OCI-LY3 (cell line): Measurements from ENCODE around the gene CNP.
A peak's percentile ranks its signal among the peaks of the same experiment; 100 is the strongest.
"Not testable (repeated sequence)": the region's sequence is repeated elsewhere in the genome, so short reads cannot be mapped to it uniquely, and the experiment has no call there.

Source experiments
- H2AFZ ChIP-seq: fragments of 200-600, 300-600 bp; shearing (Covaris generic); 2 replicates; pipeline ENCODE4 v1.6.0; 2014; ENCODE audit warnings: antibody characterized with exemption, low read depth, low read length
- H3K27ac ChIP-seq: fragments of 200-600, 300-600 bp; sonication (generic); 2 replicates; pipeline ENCODE4 v1.5.1; 2014; ENCODE audit warnings: mild to moderate bottlenecking, low read length, moderate library complexity, mixed read lengths
- H3K27me3 ChIP-seq: fragments of 200-600, 300-600 bp; sonication (generic); 2 replicates; pipeline ENCODE4 v1.6.1; 2014; ENCODE audit warnings: low read depth, low read length, mixed read lengths
- H3K36me3 ChIP-seq: fragments of 200-600, 300-600 bp; sonication (generic); replicated peaks from 2 replicates; pipeline ENCODE3; 2014; ENCODE audit warnings: low read depth, low read length, mixed read lengths
- H3K4me1 ChIP-seq: fragments of 300-600, 200-600 bp; sonication (generic); 2 replicates; pipeline ENCODE4 v1.6.1; 2014; ENCODE audit warnings: low read length, mixed read lengths
- H3K4me2 ChIP-seq: fragments of 200-600, 300-600 bp; sonication (generic); 2 replicates; pipeline ENCODE4 v1.6.1; 2014; ENCODE audit warnings: low read length, mixed read lengths
- H3K4me3 ChIP-seq: fragments of 300-600, 200-600 bp; sonication (generic); 2 replicates; pipeline ENCODE4 v1.5.1; 2014; ENCODE audit warnings: antibody characterized with exemption, mild to moderate bottlenecking, low read length, moderate library complexity
- H3K79me2 ChIP-seq: fragments of 300-600, 200-600 bp; shearing (Covaris generic); 2 replicates; pipeline ENCODE4 v1.6.1; 2014; ENCODE audit warnings: mild to moderate bottlenecking, low read length, mixed read lengths
- H3K9ac ChIP-seq: fragments of 300-600, 200-600 bp; shearing (Covaris generic); 2 replicates; pipeline ENCODE4 v1.6.0; 2014; ENCODE audit warnings: mild to moderate bottlenecking, low read length, moderate library complexity
- H3K9me3 ChIP-seq: fragments of 200-600, 300-600 bp; shearing (Covaris generic); 2 replicates; pipeline ENCODE4 v1.6.1; 2014; ENCODE audit warnings: low read length, mixed read lengths; ENCODE audit not compliant: insufficient read depth
- H4K20me1 ChIP-seq: fragments of 200-600, 300-600 bp; sonication (generic); 2 replicates; pipeline ENCODE4 v1.6.1; 2016; ENCODE audit warnings: low read length, mixed read lengths; ENCODE audit not compliant: insufficient read depth
- EZH2phosphoT487 ChIP-seq: fragments of 200-600 bp; shearing (Covaris generic); IDR thresholded peaks from 2 replicates; pipeline ENCODE4 v1.6.1; 2018; ENCODE audit warnings: antibody characterized with exemption, mixed run types, low read depth
- TF ChIP-seq, protein P1 (sequence below): fragments of 200-600, 300-600 bp; sonication (generic); IDR thresholded peaks from 2 replicates; pipeline ENCODE4 v1.5.1; 2014; ENCODE audit warnings: antibody characterized with exemption, low read length, low read depth

Gene CNP

DNA sequence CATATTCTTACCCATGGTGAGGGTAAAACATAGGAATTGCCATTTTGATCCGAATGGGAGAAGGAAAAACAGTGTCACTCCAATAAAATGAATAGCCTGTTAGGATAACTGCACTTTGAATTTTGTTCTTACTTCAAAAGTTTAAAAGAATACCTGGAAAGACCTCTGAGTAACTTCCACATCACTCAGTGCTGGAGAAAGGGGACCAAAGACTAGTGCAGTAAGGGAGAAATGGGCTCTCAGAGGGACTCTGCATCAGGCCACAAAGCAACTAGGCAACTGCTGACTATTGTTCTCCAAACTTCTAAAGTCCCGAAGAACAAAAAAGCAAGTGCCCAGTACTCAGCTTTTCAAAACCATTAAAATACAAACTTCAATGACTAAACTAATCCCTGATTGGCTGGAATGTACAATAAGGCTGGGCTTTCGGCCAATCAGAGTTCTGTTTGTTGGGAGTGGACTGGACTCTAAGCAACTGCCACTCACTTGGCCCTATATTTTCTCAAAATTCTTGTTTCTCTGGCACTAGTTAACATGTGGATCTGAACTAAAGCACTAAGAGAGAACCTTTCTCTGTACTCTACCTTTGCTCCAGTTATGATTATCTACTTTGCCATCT is 44.4 kb downstream of the CNP start:
- Histone ChIP-seq H3K4me3 (no peak overlapping the region), H3K36me3 (peaks cover 12% of the 10 kb centered on the region), H4K20me1 (peaks cover 52% of the 10 kb centered on the region), H3K9me3 (no peaks in the 10 kb centered on the region), H3K4me2 (no peak overlapping the region), H3K79me2 (peaks cover 98% of the 10 kb centered on the region), H3K27ac (no peak overlapping the region), H2AFZ (no peak overlapping the region), H3K4me1 (peaks cover 17% of the 10 kb centered on the region), H3K9ac (no peak overlapping the region), H3K27me3 (no peaks in the 10 kb centered on the region)
- TF ChIP-seq, protein P1, sequence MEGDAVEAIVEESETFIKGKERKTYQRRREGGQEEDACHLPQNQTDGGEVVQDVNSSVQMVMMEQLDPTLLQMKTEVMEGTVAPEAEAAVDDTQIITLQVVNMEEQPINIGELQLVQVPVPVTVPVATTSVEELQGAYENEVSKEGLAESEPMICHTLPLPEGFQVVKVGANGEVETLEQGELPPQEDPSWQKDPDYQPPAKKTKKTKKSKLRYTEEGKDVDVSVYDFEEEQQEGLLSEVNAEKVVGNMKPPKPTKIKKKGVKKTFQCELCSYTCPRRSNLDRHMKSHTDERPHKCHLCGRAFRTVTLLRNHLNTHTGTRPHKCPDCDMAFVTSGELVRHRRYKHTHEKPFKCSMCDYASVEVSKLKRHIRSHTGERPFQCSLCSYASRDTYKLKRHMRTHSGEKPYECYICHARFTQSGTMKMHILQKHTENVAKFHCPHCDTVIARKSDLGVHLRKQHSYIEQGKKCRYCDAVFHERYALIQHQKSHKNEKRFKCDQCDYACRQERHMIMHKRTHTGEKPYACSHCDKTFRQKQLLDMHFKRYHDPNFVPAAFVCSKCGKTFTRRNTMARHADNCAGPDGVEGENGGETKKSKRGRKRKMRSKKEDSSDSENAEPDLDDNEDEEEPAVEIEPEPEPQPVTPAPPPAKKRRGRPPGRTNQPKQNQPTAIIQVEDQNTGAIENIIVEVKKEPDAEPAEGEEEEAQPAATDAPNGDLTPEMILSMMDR = no peak
- no peak for TF ChIP-seq EZH2phosphoT487

GRCh38 chr17:42012363-42012762 is 45.8 kb downstream of the CNP start:
- H3K36me3 ChIP-seq, H3K4me3 ChIP-seq, H3K4me2 ChIP-seq, H3K27ac ChIP-seq, H3K9me3 ChIP-seq, H3K9ac ChIP-seq, H2AFZ ChIP-seq, H3K27me3 ChIP-seq: not testable (repeated sequence)
- peaks cover 19% of the 10 kb centered on the region for H3K4me1 ChIP-seq
- peaks cover 96% of the 10 kb centered on the region for H3K79me2 ChIP-seq
- peaks cover 48% of the 10 kb centered on the region for H4K20me1 ChIP-seq

DNA sequence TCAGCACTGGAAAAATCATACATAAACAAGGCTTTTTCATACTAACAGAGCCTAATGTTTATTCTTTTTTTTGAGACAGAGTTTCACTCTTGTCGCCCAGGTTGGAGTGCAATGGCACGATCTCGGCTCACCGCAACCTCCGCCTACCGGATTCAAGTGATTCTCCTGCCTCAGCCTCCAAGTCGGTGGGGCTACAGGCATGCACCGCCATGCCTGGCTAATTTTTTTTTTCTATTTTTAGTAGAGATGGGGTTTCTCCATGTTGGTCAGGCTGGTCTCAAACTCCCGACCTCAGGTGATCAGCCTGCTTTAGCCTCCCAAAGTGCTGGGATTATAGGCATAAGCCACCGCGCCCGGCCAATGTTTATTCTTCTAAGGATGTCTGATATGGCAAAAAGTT is 47.1 kb downstream of the CNP start:
- Histone ChIP-seq H3K79me2 (peaks cover 95% of the 10 kb centered on the region), H4K20me1 (peaks cover 44% of the 10 kb centered on the region), H3K4me1 (peaks cover 25% of the 10 kb centered on the region)
- not testable (repeated sequence) for H3K4me3 ChIP-seq, H3K4me2 ChIP-seq, H3K27me3 ChIP-seq, H3K27ac ChIP-seq, H3K36me3 ChIP-seq, H2AFZ ChIP-seq, H3K9me3 ChIP-seq, H3K9ac ChIP-seq

GRCh38 chr17:42016411-42016831 is 49.8 kb downstream of the CNP start:
- peak overlapping the region; percentile 77 for H3K27ac ChIP-seq
- peak overlapping the region; percentile 95 for H3K9ac ChIP-seq
- peaks cover 84% of the 10 kb centered on the region for H3K79me2 ChIP-seq
- peak overlapping the region; percentile 80 for H3K4me3 ChIP-seq
- H3K36me3 ChIP-seq = peaks cover 12% of the 10 kb centered on the region
- peaks cover 38% of the 10 kb centered on the region for H3K4me1 ChIP-seq
- no peaks in the 10 kb centered on the region for H3K27me3 ChIP-seq
- peaks cover 23% of the 10 kb centered on the region for H4K20me1 ChIP-seq
- no peak overlapping the region for H2AFZ ChIP-seq
- H3K4me2 ChIP-seq = peak overlapping the region; percentile 91
- no peaks in the 10 kb centered on the region for H3K9me3 ChIP-seq
- TF ChIP-seq, protein P1 = no peak
- no peak for TF ChIP-seq EZH2phosphoT487

DNA sequence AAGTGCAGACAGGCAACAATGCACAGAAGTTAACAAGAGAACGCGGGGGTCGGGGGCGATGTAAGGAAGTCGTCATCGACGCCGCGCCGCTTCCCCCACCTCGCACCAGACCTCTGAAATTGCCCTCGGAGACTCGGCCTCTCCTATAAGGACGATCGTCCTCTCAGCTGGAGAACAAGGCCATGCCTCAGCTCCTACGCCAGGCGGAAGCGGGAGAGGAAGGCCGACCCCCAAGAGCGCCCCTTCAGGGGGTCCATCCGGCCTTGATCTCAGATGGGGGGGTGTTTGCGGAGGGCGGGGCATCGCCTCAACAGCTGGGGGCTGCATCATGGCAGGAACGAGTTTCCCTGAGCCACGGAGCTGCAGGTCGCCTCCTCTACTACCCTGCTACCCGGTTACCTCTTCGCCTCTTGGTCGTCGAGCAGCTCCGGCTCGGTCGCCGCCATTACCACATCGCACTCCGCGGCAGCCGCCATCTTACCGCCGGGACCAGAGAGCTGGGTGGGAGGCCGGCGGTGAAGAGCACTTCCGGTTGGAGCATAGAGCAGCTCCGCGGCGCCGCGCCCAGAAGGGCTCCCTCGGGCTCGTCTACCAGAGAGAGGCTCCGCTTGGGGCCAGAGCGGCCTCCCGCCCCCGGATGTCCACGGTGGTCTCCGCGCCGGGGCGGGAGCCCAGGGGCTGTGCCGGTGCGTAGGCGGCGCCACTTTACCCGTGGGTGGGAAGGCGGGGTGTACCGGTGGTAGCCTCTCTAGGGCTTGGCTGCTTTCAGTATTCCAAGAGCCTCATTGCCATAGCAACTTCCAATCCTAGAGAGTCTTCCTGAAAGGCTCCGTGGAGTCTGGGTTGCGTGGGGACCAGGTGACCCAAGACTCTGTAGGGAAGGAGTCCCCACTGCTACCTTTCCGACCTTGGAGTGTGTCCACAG is 50.6 kb downstream of the CNP start, which contains the start of gene DNAJC7:
Gene DNAJC7 (minus strand): TSS at position 499 of the 925 bp plus-strand sequence. CDS start 23 bp downstream, at position 476.
- Histone ChIP-seq H3K9me3 (no peaks in the 10 kb centered on the region), H3K27ac (peak within 1 kb of the TSS; percentile 77), H3K4me3 (peak within 1 kb of the TSS; percentile 80), H3K27me3 (no peaks in the 10 kb centered on the region), H3K9ac (peak within 1 kb of the TSS; percentile 95), H4K20me1 (peaks cover 16% of the 10 kb centered on the region), H3K36me3 (peaks cover 12% of the 10 kb centered on the region), H3K79me2 (peaks cover 79% of the 10 kb centered on the region), H2AFZ (peak within 1 kb of the TSS; percentile 13; the same call in 1 of the 2 replicates), H3K4me1 (peaks cover 38% of the 10 kb centered on the region), H3K4me2 (peak within 1 kb of the TSS; percentile 97)
- no peak for TF ChIP-seq EZH2phosphoT487
- TF ChIP-seq, protein P1 = no peak
